Small intestine (tissue), 7 donors: ENCODE measurements around the gene SLC11A2. TPM values are rescaled to one million over a fixed set of nuclear protein-coding genes. Genes with fewer than 3 reads are reported as not detected.

Source experiments
- DNase-seq, 2 donors: peaks; one replicate each; pipeline versions ENCODE4 v3.0.0 to v3.0.0-alpha.2; 2013
- FAIRE-seq: peaks from 2 replicates; lab custom pipeline; 2012; peaks lifted over from hg19 to GRCh38; lab: Jason Lieb, UNC
- H3K27ac ChIP-seq, 3 donors: one replicate each; pipeline ENCODE4 v1.5.1; 2013; ENCODE audit warnings: low read length in 2 of 3, mild to moderate bottlenecking in 2 of 3, control low read depth in 1 of 3, inconsistent platforms in 1 of 3, low read depth in 1 of 3, moderate library complexity in 1 of 3
- H3K27me3 ChIP-seq, 3 donors: one replicate each; pipeline ENCODE4 v1.6.1; 2013; ENCODE audit warnings: low read length in 3 of 3, inconsistent platforms in 1 of 3; ENCODE audit not compliant: control insufficient read depth in 3 of 3, insufficient read depth in 3 of 3
- H3K36me3 ChIP-seq, 3 donors: one replicate each; pipeline ENCODE4 v1.6.1; 2013; ENCODE audit warnings: low read length in 3 of 3, inconsistent platforms in 1 of 3, low read depth in 1 of 3, mild to moderate bottlenecking in 1 of 3, moderate library complexity in 1 of 3; ENCODE audit not compliant: control insufficient read depth in 3 of 3, insufficient read depth in 2 of 3
- H3K4me1 ChIP-seq, 3 donors: one replicate each; pipeline ENCODE4 v1.6.1; 2013; ENCODE audit warnings: low read length in 2 of 3, inconsistent platforms in 1 of 3, low read depth in 1 of 3, mild to moderate bottlenecking in 1 of 3, moderate library complexity in 1 of 3; ENCODE audit not compliant: control insufficient read depth in 3 of 3, insufficient read depth in 2 of 3
- H3K4me3 ChIP-seq, 3 donors: one replicate each; pipeline ENCODE4 v1.5.1; 2013; ENCODE audit warnings: low read length in 3 of 3, control low read depth in 1 of 3, inconsistent platforms in 1 of 3, low read depth in 1 of 3, mild to moderate bottlenecking in 1 of 3, moderate library complexity in 1 of 3
- H3K9me3 ChIP-seq, 2 donors: one replicate each; pipeline ENCODE4 v1.6.1; 2013; ENCODE audit warnings: low read depth in 1 of 2, low read length in 1 of 2; ENCODE audit not compliant: control insufficient read depth in 2 of 2, insufficient read depth in 1 of 2
- WGBS, 3 donors: extraction: QIAGEN DNeasy Blood & Tissue Kit; methylation state at CpG; one replicate each; pipeline ENCODE4 v1.1.7; 2013; 5-methylcytosine and 5-hydroxymethylcytosine counted together
- polyA plus RNA-seq, 4 donors: library from polyadenylated mRNA; stranded (reverse) in 3 of 4; unstranded in 1 of 4; fragments of 200-250 nt in 3 of 4; fragments of 120-200 nt in 1 of 4; gene quantifications; one replicate each; pipeline versions ENCODE4 v1.2.1 to v1.2.3, GENCODE V29; 2013
- donor health status: healthy with polysubstance abuse.
- donor health status: control.
- donor health status: control.
- donor health status: Bipolar disorder and iron deficiency.
- donor health status: healthy.

Gene SLC11A2
- polyA plus RNA-seq, 4 donors: 8.9 to 84.1 (median 16.8) TPM

DNA sequence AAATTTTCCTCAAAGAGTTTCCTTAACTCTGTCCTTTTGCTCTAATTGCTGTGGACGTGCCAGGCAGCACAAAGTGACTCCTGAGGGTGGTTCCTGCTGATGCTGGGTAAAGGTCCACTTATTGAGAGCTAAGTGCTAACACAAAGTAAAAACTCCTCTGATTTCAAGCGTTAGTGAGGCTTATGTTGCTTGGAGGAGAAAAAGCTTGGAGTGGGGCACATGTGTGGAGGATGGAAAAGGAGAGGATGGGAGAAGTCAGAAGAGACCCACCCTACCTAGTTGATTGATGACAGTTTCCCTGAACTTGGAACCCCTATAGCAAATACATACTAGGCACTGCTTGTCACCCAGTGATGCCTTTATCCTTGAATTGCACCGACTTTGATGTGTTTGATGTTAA, 10.1 kb upstream of the SLC11A2 start:
- no peaks in the 10 kb centered on the region for H3K27me3 ChIP-seq
- H3K36me3 ChIP-seq: no peaks in the 10 kb centered on the region
- H3K4me3 ChIP-seq: no peak overlapping the region
- H3K4me1 ChIP-seq: peaks cover 0 to 6% (median 0%) of the 10 kb centered on the region in 3 donors
- peak overlapping the region in 2 of 3 donors; percentile 8 to 53 for H3K27ac ChIP-seq
- H3K9me3 ChIP-seq: no peaks in the 10 kb centered on the region
- FAIRE-seq: no peak
- WGBS, 3 donors: 12 to 47% (median 26%) methylated on average over 3 of the region's 3 CpGs
- peak; percentile 70 to 71 for DNase-seq

DNA sequence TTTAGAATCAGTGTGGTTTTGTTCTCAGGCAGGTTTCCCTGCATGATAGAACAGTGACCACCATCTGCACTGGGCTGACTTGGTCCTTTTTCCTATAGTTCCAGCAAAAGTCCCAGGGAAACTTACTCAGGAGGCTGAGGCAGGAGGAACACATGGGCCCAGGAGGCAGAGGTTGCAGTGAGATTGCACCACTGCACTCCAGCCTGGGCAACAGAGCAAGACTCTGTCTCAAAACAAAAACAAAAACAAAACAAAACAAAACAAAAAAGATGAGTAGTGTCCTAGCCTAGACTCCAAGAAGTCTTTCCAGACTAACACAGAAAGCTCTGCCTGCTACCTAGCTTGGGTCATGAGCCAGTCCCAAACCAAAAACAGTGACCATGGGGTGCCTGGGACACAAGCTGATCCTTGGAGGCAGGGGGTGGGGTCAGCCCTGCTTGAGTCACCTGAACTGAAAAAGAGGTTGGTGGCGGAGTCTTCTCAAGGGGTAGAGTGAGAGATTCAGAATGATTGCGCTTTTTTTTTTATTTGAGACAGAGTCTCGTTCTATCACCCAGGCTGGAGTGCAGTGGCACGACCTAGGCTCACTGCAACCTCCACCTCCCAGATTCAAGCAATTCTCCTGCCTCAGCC, 7.4 kb upstream of the SLC11A2 start:
- no peaks in the 10 kb centered on the region for H3K36me3 ChIP-seq
- no peaks in the 10 kb centered on the region for H3K9me3 ChIP-seq
- H3K27me3 ChIP-seq: no peaks in the 10 kb centered on the region
- H3K4me1 ChIP-seq: peaks cover 0 to 15% (median 0%) of the 10 kb centered on the region in 3 donors
- no peak for FAIRE-seq
- no peak overlapping the region for H3K4me3 ChIP-seq
- 91 to 99% (median 93%) methylated on average over 4 of the region's 4 CpGs for WGBS, 3 donors
- DNase-seq: no peak
- no peak overlapping the region for H3K27ac ChIP-seq

DNA sequence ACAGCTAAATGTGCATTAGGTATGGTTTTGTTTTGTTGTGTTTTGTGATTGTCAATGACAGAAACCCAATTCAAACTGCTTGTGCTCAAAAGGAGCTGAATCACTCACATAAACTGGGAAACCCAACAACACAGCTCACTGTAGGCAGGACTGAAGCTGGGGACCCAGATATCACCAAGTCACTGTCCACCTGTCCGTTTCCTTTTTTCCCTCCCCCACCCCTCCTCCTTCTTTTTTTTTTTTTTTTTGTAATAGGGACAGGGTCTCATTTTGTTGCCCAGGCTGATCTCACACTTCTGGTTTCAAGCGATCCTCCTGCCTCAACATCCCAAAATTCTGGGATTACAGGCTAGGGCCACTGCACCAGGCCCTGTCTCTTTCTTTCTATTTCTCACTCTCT, 6.9 kb upstream of the SLC11A2 start:
- DNase-seq: no peak
- peaks cover 0 to 15% (median 0%) of the 10 kb centered on the region in 3 donors for H3K4me1 ChIP-seq
- WGBS, 3 donors: 86 to 90% (median 90%) methylated on average over 2 of the region's 2 CpGs
- no peak overlapping the region for H3K27ac ChIP-seq
- H3K36me3 ChIP-seq: no peaks in the 10 kb centered on the region
- no peaks in the 10 kb centered on the region for H3K27me3 ChIP-seq
- no peak for FAIRE-seq
- H3K9me3 ChIP-seq: no peaks in the 10 kb centered on the region
- H3K4me3 ChIP-seq: no peak overlapping the region

DNA sequence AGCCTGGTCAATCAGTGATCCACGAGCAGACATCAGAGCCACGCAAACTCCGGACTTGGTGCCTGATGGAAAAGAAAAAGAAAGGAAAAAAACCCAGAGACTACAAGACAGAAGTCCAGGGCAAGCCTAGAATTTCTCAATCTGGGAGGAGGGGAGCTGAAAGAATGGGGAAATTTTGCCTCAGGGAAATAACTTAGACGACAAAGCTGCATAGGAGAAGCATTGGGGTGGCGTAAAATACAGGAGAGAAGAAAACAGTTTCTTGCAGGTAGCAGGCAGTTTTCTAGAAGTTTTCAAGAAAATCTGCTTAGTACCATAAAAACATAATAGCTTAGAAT, 2.6 kb upstream of the SLC11A2 start:
- Histone ChIP-seq H3K9me3 (no peaks in the 10 kb centered on the region), H3K27me3 (no peaks in the 10 kb centered on the region), H3K27ac (peak overlapping the region; percentile 58 to 86 (median 78)), H3K4me1 (peaks cover under 1 to 22% (median 1%) of the 10 kb centered on the region in 3 donors), H3K36me3 (peaks cover 0 to under 1% (median 0%) of the 10 kb centered on the region in 3 donors), H3K4me3 (peak overlapping the region in 2 of 3 donors; percentile 40)
- FAIRE-seq (no peak), DNase-seq (no peak)
- 13 to 60% (median 34%) methylated on average over 5 of the region's 5 CpGs for WGBS, 3 donors

DNA sequence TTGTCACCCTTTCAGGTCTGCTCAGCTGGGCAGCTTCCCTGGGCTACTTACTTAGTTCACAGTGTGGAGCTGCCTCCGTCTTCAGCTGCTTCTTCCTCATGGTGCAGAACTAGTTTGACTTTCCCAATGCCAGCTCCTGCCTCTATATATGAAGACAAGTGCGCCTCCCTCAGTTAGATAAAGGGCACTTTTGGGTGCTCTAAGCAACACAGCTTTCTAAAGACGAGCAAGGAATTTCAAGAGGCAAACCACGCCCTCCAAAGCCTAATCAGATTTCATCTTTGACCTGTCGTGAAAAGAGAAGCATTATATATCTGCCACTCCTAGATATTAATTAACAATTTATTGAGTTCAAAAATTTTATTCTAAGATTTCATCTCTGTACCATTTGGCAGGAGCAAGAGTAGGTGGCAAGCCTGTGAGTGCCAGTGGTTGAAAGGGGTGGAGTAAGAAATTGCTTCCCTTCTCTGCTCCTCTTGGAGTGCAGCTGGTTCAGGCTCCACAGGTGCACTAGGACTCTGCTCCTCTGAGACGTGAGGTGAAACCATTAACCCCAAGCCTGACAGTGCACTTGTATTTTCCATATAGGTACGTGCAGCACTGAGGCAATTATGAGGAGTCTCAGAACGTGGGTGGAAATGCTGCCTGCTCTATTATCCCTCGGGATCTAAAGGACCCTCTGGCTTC, 2.1 kb upstream of the SLC11A2 start:
- Histone ChIP-seq H3K4me1 (peaks cover 1 to 27% (median 2%) of the 10 kb centered on the region in 3 donors), H3K36me3 (peaks cover 0 to 3% (median 0%) of the 10 kb centered on the region in 3 donors), H3K27ac (peak overlapping the region; percentile 58 to 86 (median 78)), H3K4me3 (peak overlapping the region in 2 of 3 donors; percentile 40), H3K9me3 (no peaks in the 10 kb centered on the region), H3K27me3 (no peaks in the 10 kb centered on the region)
- FAIRE-seq (no peak), DNase-seq (peak; percentile 90 to 96)
- WGBS, 3 donors: 5 to 25% (median 20%) methylated on average over 9 of the region's 9 CpGs

DNA sequence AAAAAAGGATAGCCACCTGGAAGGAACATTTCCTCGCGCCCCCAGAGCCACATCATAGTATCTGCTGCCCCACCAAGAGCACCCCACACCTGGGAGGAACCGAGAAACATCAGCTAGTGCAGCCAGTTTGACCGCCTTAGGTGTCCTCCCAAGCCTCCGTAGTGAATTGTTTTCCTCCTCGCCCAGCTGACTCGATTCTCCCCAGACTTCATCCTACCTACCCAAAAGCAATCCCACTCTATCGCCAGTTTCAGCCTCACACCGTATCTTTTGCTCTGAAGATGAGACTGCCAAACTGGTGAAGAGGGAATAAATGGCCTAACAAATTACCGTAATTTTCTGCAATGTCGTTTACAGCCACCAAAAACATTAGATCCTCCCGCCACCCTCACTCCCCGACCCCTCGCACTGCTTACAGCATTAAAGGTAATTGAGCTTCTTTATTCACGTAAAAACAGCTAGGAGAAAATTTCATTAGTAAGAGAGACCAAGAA, 1.2 kb upstream of the SLC11A2 start:
- peaks cover 1 to 34% (median 2%) of the 10 kb centered on the region in 3 donors for H3K4me1 ChIP-seq
- no peaks in the 10 kb centered on the region for H3K9me3 ChIP-seq
- peaks cover 0 to 3% (median 0%) of the 10 kb centered on the region in 3 donors for H3K36me3 ChIP-seq
- no peaks in the 10 kb centered on the region for H3K27me3 ChIP-seq
- no peak for DNase-seq
- 88 to 91% (median 90%) methylated on average over 15 of the region's 15 CpGs for WGBS, 3 donors
- H3K4me3 ChIP-seq: peak overlapping the region in 1 of 3 donors; percentile 40
- peak overlapping the region in 1 of 3 donors; percentile 86 for H3K27ac ChIP-seq
- no peak for FAIRE-seq

DNA sequence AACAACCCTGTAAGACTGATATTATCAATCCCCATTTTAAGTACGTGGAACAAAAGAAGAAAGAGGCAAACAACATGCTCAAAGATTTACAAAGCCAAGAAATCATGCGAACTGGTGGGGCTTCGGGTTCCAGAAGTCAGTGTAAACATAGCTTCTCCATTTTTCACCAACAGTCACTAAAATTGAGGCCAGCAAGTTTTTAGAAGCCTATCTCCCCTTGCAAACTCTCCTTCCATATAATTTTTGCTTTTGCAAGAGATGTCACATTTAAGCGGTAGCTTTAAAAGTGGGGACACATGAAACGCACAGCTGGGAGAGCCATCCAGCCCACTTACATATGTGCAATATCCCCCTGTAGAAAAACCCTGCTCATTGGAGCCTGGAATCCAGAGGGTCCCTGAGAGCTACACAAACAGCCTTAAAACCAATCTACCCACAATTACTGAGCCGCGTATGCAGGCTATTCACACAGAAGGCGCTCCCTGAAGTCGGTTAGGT, 797 bp downstream of the SLC11A2 start:
- FAIRE-seq: no peak
- H3K4me1 ChIP-seq: peaks cover 2 to 47% (median 7%) of the 10 kb centered on the region in 3 donors

DNA sequence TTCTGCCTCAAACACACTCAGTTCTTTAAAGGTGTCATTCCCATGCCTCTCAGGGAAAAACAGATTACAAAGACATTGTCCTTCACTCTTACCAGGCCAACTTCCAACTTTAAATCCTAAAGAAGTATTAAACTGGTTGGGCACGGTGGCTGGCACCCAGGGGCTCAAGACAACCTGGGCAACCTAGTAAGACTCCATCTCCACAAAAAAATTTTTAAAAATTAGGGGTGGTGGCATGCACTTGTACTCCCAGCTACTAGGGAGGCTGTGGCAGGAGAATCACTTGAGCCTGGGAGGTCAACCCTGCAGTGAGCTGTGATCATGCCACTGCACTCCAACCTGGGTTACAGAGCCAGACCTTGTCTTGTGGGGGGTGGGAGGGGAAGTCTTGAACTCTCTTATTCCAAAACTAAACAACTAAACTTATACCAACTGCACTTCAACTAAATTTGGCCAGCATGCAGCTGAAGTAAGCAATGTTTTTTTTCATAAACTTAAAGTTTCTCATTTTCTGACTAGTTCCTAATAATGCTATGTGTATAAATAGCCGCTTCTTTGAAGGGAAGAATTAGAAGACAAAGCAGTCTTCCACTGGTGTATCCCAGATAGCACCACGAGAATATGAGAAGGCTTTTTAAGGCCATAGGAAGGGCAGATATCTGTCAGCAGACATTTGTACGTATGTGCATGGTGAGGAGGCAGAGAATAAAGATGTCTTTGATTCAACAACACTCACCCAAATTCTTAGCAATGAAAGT, 2.4 kb downstream of the SLC11A2 start:
- Histone ChIP-seq H3K4me1 (peaks cover 2 to 39% (median 7%) of the 10 kb centered on the region in 3 donors), H3K4me3 (peak overlapping the region in 2 of 3 donors; percentile 48 to 88), H3K36me3 (peaks cover 0 to 14% (median 0%) of the 10 kb centered on the region in 3 donors), H3K27me3 (no peaks in the 10 kb centered on the region), H3K9me3 (no peaks in the 10 kb centered on the region), H3K27ac (peak overlapping the region; percentile 83 to 93 (median 84))
- FAIRE-seq (no peak), DNase-seq (peak; percentile 12 to 25)
- 28 to 53% (median 38%) methylated on average over 4 of the region's 4 CpGs for WGBS, 3 donors

More for the DNA sequence above, 797 bp downstream of the SLC11A2 start:
- Histone ChIP-seq H3K36me3 (peaks cover 0 to 10% (median 0%) of the 10 kb centered on the region in 3 donors), H3K4me3 (peak overlapping the region; percentile 75 to 91 (median 88)), H3K27ac (peak overlapping the region; percentile 76 to 94 (median 93)), H3K9me3 (no peaks in the 10 kb centered on the region), H3K27me3 (no peaks in the 10 kb centered on the region)
- DNase-seq: peak in 1 of 2 donors; percentile 31
- WGBS, 3 donors: 2 to 6% (median 4%) methylated on average over 9 of the region's 9 CpGs
